ENCODE results near the gene PHACTR3. TPM values are rescaled to one million over a fixed set of nuclear protein-coding genes. Genes with fewer than 3 reads are reported as not detected.

The PHACTR3 gene
- not detected in 2 replicates for total RNA-seq

DNA sequence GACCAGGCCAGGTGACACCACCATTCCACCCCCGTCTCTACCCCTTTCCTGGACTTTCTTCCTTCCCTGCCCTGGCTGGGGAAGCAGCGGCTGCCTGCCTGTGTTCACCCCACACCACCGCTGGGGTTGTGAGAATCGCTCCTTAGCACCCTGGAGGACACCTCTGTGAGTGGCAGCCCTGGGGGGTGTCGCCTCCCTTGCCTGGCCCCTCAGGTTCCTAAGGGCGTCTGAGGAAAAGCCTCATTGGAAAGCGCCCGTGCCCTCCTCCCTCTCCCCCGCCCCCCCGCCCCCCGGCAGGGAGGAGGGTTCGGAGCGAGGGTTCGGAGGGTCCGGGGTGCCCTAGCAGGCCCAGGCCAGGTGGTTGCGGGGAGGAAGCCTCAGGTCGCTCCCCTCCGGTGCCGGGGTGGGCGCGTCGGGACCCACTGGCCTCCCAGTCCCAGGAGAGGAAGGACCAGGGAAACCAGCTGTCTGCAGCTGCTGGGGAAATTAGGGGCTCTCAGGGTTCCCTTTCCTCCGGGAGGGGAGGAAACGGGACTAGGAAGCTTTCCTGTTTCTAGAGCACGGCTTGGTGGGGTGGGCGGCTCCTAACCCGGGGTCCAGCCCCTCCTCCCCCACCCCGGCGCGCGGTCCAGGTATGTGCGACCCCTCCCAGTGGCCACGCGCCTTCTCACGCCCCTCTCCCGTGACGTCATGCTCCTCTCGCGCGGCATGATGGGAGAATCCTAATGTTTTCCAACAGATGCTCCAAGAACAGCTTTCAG, at the start of gene PHACTR3:
PHACTR3 (plus strand) TSS at position 760 of the 761 bp plus-strand sequence. CDS start 475 bp downstream, outside the sequence.

